Ectodermal cell (in vitro differentiated cells): ENCODE measurements around the gene SMTNL2.
"Not testable (repeated sequence)": the region's sequence is repeated elsewhere in the genome, so short reads cannot be mapped to it uniquely, and the experiment has no call there.

Experiments used
- H3K27ac ChIP-seq: 2 replicates; pipeline ENCODE4 v1.7.0; 2013; ENCODE audit warnings: mild to moderate bottlenecking, low read depth, low read length; ENCODE audit not compliant: insufficient read depth, poor library complexity, severe bottlenecking
- H3K27me3 ChIP-seq: 2 replicates; pipeline ENCODE4 v1.7.0; 2013; ENCODE audit warnings: mild to moderate bottlenecking, low read length; ENCODE audit not compliant: insufficient read depth, control insufficient read depth, poor library complexity, severe bottlenecking
- H3K36me3 ChIP-seq: one replicate; pipeline ENCODE4 v1.7.0; 2013; ENCODE audit warnings: low read length; ENCODE audit not compliant: control insufficient read depth, insufficient read depth
- H3K4me1 ChIP-seq: one replicate; pipeline ENCODE4 v1.7.0; 2013; ENCODE audit warnings: low read length; ENCODE audit not compliant: control insufficient read depth, insufficient read depth
- H3K4me3 ChIP-seq: 2 replicates; pipeline ENCODE4 v1.7.0; 2013; ENCODE audit warnings: low read depth, low read length, control low read depth; ENCODE audit not compliant: insufficient read depth
- H3K9me3 ChIP-seq: 2 replicates; pipeline ENCODE4 v1.7.0; 2013; ENCODE audit warnings: mild to moderate bottlenecking, low read length, moderate library complexity; ENCODE audit not compliant: control insufficient read depth
- whole genome bisulfite sequencing, 2 experiments: methylation state at CpG; one replicate each; pipeline ENCODE4 v1.1.7; 2013; ENCODE audit warnings: missing lambda C conversion rate in 2 of 2; 5-methylcytosine and 5-hydroxymethylcytosine counted together

SMTNL2 gene

DNA sequence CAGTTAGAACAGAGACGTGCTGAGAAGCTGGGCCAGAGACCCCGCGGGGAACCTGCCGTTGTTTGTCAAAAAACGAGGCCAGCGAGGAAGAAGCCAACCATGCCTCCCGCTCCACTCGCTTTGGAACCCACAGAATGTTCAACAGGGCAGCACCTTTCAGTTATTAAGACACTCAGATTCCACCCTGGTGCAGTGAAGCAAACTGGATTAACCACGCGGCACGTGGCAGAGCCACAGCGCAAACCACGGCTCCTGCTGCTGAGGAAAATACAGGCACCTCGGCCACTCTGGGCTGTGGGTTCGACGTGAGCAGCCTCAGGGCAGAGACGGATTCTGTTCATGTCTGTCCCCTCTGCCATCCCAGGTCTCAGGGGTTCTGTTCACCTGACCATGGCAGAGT, 32.8 kb downstream of the SMTNL2 start:
- Histone ChIP-seq H3K4me3 (no peak overlapping the region), H3K4me1 (no peaks in the 10 kb centered on the region), H3K9me3 (no peaks in the 10 kb centered on the region), H3K36me3 (no peaks in the 10 kb centered on the region), H3K27ac (no peak overlapping the region), H3K27me3 (no peaks in the 10 kb centered on the region)
- WGBS, 2 experiments: 86 to 88% methylated on average over 17 of the region's 17 CpGs

DNA sequence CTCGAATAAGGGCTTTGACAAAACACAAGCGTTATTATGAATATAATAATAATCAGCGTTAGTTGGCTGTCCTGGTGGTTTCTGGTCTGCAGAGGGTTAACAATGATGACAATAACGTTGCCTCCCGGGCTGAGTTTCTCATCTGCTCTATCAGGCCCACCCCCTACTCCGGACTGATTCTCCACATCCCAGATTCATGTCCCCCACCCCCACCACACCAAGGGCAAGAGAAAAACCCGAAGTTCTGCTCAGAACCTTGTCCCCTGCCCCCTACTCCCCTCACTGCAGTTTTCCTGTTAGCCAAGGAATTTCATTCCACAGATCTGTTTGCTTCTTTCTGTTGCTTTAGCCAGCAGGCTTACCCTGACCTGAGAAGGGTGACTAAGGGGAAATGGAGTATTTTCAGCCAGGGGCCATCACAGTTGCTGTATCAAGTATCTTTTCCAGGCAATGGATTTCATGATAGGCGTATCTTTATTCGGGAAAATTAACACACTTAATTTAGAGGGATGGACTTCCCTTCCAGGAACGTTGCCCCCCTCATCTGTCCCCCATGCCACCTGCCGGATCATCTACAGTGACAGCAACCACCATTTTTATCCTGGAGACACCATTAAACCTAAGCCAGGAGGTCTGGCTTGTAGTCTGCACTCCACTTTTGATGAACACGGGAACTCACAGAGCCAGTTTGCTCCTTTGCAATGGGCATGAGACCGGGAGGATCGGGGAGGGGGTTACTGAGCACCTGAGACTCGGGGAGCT, 33.4 kb downstream of the SMTNL2 start:
- no peaks in the 10 kb centered on the region for H3K4me1 ChIP-seq
- no peaks in the 10 kb centered on the region for H3K9me3 ChIP-seq
- no peak overlapping the region for H3K4me3 ChIP-seq
- no peaks in the 10 kb centered on the region for H3K27me3 ChIP-seq
- no peaks in the 10 kb centered on the region for H3K36me3 ChIP-seq
- no peak overlapping the region for H3K27ac ChIP-seq
- WGBS, 2 experiments: 67 to 69% methylated on average over 15 of the region's 15 CpGs

DNA sequence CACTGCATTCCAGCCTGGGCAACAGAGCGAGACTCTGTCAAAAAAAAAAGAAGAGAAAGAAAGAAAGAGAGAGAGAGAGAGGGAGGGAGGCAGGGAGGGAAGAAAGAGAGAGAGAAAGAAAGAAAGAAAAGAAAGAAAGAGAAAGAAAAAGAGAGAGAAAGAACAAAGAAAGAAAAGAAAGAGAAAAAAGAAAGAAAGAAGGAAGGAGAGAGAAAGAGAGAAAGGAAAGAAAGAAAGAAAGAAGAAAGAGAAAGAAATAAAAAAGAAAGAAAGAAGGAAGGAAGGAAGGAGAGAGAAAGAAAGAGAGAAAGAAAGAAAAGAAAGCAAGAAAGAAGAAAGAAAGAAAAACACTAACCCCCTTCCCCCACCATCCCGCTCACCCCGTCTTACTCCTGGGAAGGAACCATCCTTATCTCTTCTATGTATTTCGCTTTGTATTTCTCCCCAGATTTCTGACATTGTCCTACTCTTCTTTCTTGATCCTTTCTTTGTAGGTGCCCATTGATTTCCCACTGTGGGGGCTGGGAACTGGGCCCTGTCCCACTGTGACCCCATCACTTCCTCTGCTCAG, 36.3 kb downstream of the SMTNL2 start:
- Histone ChIP-seq H3K4me1 (peaks cover 7% of the 10 kb centered on the region), H3K4me3 (no peak overlapping the region), H3K36me3 (no peaks in the 10 kb centered on the region), H3K27ac (no peak overlapping the region), H3K27me3 (no peaks in the 10 kb centered on the region), H3K9me3 (no peaks in the 10 kb centered on the region)
- WGBS, 2 experiments: 92 to 93% methylated on average over 4 of the region's 4 CpGs

DNA sequence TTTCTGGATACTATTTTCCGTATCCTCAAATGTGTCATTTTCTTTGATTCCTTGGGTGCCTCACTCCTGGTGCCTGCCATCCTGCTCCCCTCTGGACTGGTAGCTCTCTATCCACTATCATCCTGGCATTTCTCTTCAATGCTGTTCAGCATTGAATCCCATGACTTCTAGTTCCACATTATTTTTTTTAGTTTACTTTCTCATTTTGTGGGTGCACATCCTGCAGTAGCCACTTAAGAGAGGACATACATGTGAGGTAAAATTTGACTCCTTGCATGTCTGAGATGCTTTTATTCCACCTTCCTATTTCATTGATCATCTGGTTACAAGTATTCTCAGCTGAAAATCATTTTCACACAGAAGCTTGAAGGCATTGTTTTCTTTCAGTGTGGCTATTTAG, 38.0 kb downstream of the SMTNL2 start:
- H3K4me3 ChIP-seq: no peak overlapping the region
- H3K4me1 ChIP-seq: peaks cover 7% of the 10 kb centered on the region
- H3K9me3 ChIP-seq: no peaks in the 10 kb centered on the region
- H3K27ac ChIP-seq: no peak overlapping the region
- no peaks in the 10 kb centered on the region for H3K36me3 ChIP-seq
- 93 to 94% methylated on average over 1 of the region's 1 CpG for WGBS, 2 experiments
- H3K27me3 ChIP-seq: no peaks in the 10 kb centered on the region

DNA sequence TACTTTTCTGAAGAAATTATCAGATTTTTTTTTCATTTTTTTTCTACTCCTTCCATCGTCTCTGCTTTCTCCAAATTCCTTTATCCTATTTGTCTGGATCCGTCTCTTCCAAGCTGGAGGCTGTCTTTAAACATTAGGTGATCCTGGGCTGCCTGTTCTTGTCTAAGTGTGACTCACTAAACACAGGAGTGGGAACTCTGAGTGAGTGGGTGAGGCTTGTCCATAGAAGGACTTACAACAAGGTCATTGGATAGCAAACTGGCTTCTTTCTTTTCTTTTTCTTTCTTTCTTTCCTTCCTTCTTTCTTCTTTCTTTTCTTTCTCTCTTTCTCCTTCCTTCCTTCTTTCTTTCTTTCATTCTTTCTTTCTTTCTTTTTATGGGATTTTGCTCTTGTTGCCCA, 38.9 kb downstream of the SMTNL2 start:
- Histone ChIP-seq H3K4me1 (peaks cover 7% of the 10 kb centered on the region), H3K9me3 (no peaks in the 10 kb centered on the region), H3K36me3 (no peaks in the 10 kb centered on the region), H3K27ac (no peak overlapping the region), H3K4me3 (no peak overlapping the region), H3K27me3 (no peaks in the 10 kb centered on the region)
- 90 to 95% methylated on average over 2 of the region's 2 CpGs for WGBS, 2 experiments

DNA sequence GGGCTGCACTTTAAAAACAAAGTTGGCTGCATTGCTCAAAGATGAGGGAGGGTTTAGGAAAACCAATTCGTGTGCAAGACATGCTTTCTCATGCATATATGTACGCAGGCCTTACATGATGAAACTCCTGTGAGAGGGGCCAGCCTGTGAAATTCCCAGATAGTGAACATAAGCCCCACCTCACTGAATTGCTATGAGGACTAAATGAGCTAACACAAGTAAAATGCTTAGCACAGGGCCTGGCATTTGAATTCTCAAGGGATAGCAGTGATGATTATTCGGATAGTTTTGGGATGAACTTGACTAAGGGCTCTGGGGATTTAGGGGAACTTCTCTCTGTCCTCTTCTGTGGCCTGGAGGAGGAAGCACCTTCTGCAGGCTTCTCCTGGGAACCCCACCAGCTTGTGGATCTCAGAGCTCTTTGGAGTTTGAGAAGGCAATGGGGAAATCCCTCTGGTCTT, 40.2 kb downstream of the SMTNL2 start:
- not testable (repeated sequence) for H3K36me3 ChIP-seq, H3K9me3 ChIP-seq, H3K4me1 ChIP-seq, H3K4me3 ChIP-seq, H3K27ac ChIP-seq, H3K27me3 ChIP-seq
- 67 to 70% methylated on average over 3 of the region's 3 CpGs for WGBS, 2 experiments

DNA sequence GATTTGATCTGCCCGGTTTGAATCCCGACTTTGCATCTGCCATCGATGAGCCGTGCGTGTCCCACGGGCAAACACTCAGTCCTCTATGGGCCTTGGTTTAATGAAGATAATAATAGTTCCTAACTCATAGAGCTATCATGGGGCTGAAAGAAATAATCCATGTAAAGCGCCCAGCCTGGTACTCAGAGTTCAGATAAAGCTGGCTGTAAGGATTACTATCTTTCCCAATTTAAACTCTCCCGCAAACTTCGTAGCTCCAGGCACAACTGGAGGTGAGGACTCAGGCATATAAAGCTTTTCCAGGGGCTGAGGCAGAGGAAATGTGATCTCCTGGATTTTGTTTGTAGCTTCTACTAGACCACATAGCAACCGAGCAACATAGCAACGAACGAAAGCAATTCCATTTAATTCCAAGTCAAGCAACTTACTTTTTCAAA, 40.9 kb downstream of the SMTNL2 start:
- Histone ChIP-seq H3K27me3 (no peaks in the 10 kb centered on the region), H3K4me3 (no peak overlapping the region), H3K36me3 (no peaks in the 10 kb centered on the region), H3K9me3 (no peaks in the 10 kb centered on the region), H3K27ac (no peak overlapping the region), H3K4me1 (peaks cover 7% of the 10 kb centered on the region)
- WGBS, 2 experiments: 86 to 90% methylated on average over 12 of the region's 12 CpGs

DNA sequence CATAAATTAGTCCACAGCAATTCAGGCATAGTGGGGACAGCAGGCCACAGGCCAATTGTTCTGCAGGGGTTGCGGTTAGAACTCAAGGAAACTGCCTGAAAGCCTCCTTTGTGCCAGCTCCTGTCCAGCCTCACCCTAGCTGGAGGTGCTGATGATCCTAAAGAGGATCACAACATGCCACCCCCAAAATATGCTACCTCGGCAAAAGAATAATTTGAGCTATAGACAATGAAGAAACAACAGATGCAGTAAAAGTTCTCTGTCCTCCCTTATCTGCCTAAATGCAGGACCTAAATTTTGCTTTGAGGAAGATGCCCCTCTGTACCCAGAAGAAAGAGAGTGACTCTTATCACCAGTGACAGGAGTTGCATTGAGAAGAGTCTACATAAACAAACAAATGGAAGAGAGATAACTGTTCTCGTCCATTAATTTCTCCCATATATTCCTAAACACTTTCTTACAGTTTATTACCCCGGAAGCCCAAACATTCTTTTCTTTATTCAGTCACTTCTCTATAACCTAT, 42.5 kb downstream of the SMTNL2 start:
- no peaks in the 10 kb centered on the region for H3K9me3 ChIP-seq
- no peaks in the 10 kb centered on the region for H3K36me3 ChIP-seq
- peaks cover 7% of the 10 kb centered on the region for H3K4me1 ChIP-seq
- WGBS, 2 experiments: 89 to 95% methylated on average over 4 of the region's 4 CpGs
- H3K27me3 ChIP-seq: no peaks in the 10 kb centered on the region
- no peak overlapping the region for H3K27ac ChIP-seq
- H3K4me3 ChIP-seq: no peak overlapping the region

DNA sequence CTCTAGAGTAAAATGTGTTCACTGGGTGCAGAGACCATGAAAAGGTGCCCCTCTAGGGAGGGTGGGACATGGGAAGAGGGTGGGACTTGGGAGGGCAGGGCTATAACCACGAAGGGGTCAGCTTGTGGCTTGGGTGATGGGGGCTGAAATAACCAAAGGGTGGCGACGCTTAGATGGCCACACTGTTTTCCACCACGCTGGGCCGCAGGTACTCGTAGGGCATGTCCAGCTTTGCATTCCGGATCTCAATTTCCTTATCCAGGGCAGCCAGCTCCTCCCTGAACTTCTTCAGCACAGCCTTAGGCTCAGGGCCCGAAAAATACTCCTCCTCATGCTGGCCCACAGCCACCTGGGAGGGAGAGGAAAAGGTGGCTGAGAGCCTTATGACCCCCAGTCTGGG, 47.1 kb downstream of the SMTNL2 start:
- H3K4me1 ChIP-seq: peaks cover 9% of the 10 kb centered on the region
- 91 to 92% methylated on average over 8 of the region's 8 CpGs for WGBS, 2 experiments
- peaks cover 15% of the 10 kb centered on the region for H3K27me3 ChIP-seq
- no peaks in the 10 kb centered on the region for H3K9me3 ChIP-seq
- H3K27ac ChIP-seq: no peak overlapping the region
- H3K4me3 ChIP-seq: no peak overlapping the region
- H3K36me3 ChIP-seq: no peaks in the 10 kb centered on the region

DNA sequence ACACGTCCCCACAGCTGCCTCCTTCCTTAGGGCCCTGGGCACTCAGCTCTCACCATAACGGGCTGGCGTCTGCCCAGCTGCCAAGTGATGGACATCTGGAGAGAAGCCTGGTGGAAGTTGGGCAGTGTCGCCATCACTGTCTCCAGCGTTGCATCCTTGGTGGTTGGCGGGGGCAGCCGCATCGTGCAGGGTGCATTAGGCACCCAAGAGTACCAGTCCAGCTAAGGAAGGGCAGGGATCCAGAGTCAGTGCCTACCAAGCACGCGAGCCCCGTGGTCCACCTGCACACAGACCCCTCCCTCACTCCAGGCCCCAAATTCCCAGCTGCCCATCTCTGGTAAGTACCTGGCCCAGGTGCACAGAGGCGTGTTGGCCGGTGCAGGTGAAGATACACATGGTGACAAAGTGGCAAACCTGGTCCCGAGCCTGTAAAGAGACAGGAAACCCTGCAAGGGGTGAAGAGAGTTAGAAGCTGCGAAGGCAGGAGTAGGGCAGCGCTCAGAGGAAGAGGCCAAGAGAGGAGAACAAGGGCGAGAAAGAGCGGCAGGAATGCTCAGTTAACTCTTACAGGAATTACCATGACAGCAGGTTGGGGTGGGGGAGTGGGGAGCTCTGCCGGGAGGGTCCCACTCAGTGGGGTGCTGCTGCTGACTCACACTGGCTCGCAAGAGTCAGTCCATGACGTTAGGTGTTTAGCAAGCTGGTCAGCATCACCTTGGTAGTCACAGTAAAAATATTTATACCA, 47.7 kb downstream of the SMTNL2 start:
- Histone ChIP-seq H3K27ac (no peak overlapping the region), H3K36me3 (no peaks in the 10 kb centered on the region), H3K4me1 (peaks cover 9% of the 10 kb centered on the region), H3K27me3 (peaks cover 21% of the 10 kb centered on the region), H3K9me3 (no peaks in the 10 kb centered on the region), H3K4me3 (no peak overlapping the region)
- WGBS, 2 experiments: 67 to 69% methylated on average over 21 of the region's 21 CpGs
